ENCODE measurements around the gene ZNF566.

- no peak for TF ChIP-seq SALL2 (tag by site-specific recombination; IDR thresholded peaks at IDR 0.05; ENCODE audit: borderline replicate concordance)
- no peak for TF ChIP-seq PATZ1 (tag by site-specific recombination; IDR thresholded peaks at IDR 0.05)
- TF ChIP-seq, protein P1, sequence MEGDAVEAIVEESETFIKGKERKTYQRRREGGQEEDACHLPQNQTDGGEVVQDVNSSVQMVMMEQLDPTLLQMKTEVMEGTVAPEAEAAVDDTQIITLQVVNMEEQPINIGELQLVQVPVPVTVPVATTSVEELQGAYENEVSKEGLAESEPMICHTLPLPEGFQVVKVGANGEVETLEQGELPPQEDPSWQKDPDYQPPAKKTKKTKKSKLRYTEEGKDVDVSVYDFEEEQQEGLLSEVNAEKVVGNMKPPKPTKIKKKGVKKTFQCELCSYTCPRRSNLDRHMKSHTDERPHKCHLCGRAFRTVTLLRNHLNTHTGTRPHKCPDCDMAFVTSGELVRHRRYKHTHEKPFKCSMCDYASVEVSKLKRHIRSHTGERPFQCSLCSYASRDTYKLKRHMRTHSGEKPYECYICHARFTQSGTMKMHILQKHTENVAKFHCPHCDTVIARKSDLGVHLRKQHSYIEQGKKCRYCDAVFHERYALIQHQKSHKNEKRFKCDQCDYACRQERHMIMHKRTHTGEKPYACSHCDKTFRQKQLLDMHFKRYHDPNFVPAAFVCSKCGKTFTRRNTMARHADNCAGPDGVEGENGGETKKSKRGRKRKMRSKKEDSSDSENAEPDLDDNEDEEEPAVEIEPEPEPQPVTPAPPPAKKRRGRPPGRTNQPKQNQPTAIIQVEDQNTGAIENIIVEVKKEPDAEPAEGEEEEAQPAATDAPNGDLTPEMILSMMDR (tag by site-specific recombination; IDR thresholded peaks at IDR 0.05) = no peak
- no peak for TF ChIP-seq ATF2 (tag by site-specific recombination; IDR thresholded peaks at IDR 0.05; ENCODE audit: low read depth)
- TF ChIP-seq, protein P2, sequence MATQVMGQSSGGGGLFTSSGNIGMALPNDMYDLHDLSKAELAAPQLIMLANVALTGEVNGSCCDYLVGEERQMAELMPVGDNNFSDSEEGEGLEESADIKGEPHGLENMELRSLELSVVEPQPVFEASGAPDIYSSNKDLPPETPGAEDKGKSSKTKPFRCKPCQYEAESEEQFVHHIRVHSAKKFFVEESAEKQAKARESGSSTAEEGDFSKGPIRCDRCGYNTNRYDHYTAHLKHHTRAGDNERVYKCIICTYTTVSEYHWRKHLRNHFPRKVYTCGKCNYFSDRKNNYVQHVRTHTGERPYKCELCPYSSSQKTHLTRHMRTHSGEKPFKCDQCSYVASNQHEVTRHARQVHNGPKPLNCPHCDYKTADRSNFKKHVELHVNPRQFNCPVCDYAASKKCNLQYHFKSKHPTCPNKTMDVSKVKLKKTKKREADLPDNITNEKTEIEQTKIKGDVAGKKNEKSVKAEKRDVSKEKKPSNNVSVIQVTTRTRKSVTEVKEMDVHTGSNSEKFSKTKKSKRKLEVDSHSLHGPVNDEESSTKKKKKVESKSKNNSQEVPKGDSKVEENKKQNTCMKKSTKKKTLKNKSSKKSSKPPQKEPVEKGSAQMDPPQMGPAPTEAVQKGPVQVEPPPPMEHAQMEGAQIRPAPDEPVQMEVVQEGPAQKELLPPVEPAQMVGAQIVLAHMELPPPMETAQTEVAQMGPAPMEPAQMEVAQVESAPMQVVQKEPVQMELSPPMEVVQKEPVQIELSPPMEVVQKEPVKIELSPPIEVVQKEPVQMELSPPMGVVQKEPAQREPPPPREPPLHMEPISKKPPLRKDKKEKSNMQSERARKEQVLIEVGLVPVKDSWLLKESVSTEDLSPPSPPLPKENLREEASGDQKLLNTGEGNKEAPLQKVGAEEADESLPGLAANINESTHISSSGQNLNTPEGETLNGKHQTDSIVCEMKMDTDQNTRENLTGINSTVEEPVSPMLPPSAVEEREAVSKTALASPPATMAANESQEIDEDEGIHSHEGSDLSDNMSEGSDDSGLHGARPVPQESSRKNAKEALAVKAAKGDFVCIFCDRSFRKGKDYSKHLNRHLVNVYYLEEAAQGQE (tag by site-specific recombination; IDR thresholded peaks at IDR 0.05) = no peak
- no peak for TF ChIP-seq ZNF274 (IDR thresholded peaks at IDR 0.05; ENCODE audit: low read length)
- TF ChIP-seq ZNF274 (tag by site-specific recombination; IDR thresholded peaks at IDR 0.05; ENCODE audit: borderline replicate concordance) = no peak
- no peak for TF ChIP-seq ZNF501 (tag by site-specific recombination; IDR thresholded peaks at IDR 0.05)
- no peak for TF ChIP-seq ZNF223 (tag by site-specific recombination; IDR thresholded peaks at IDR 0.05)
Observed at GRCh38 chr19:36423925-36424324, 65.4 kb downstream of the ZNF566 start.
